Activated CD4-positive, alpha-beta T cell treated with anti-CD3 and anti-CD28 coated beads for 1 hour (primary cell): ENCODE data around the gene ALG12.

Experiments
- DNase-seq: peaks from one replicate; pipeline ENCODE4 v3.0.0-alpha.2; 2020

Gene ALG12

GRCh38 chr22:49886346-49887063 is 31.7 kb downstream of the ALG12 start:
- no peak for DNase-seq

GRCh38 chr22:49885881-49886280 is 32.4 kb downstream of the ALG12 start:
- no peak for DNase-seq

GRCh38 chr22:49885281-49885680 is 33.0 kb downstream of the ALG12 start:
- no peak for DNase-seq

GRCh38 chr22:49884503-49885260 is 33.6 kb downstream of the ALG12 start:
- DNase-seq: no peak

DNA sequence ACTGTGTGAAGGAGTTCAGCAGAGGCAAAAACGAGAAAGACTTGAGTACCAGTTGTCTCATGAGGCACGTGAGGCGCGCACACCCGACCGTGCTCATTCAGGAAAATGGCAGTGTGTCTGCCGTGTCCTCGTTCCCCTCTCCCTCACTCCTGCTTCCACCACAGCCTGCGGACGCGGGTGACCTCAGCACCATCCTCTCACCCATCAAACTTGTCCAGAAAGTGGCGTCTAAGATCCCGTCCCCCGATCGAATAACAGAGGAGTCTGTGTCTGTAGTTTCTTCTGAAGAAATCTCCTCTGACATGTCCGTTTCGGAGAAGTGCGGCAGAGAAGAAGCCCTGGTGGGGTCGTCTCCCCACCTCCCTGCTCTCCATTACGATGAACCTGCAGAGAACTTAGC is 34.2 kb downstream of the ALG12 start:
- DNase-seq: no peak

DNA sequence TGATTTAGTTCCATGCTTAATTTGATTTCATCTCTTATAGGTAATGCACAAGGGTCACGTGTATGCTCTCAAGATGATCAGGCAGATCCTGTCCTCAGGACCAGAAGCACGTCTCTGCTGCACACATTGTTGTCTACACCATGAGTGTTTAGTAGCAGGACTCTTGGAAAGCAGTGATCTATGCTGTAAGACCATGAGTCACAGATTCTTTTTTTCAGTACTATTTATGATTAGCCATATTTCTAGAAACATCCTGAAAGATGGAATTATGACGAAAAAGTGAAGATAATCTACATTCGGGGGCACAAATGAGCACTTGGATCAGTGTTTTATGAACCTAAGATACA is 35.0 kb downstream of the ALG12 start:
- no peak for DNase-seq

- DNase-seq: no peak
Observed at GRCh38 chr22:49882519-49883293, 35.5 kb downstream of the ALG12 start.

GRCh38 chr22:49881856-49882255 is 36.4 kb downstream of the ALG12 start:
- no peak for DNase-seq

DNA sequence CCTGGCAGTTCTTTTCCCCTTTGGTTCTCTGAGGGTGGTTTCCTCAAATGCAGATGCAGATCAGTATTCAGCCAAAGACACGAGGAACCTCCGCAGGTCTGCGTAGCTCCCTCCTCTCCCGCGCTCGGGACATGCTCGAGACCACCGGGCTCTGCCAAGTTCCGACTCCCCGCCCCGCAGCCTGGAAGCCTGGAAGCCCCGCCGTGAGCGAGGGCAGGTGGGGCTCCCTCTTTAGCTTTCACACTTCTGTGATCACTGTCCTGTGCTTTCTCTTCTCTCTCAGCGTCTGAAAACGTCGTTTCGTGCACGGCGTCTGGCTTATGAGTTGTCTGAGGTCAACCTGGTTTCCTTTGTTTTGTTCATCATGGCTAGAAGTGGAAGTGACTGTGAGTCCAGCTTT is 38.0 kb downstream of the ALG12 start:
- DNase-seq: no peak

- no peak for DNase-seq
Observed at GRCh38 chr22:49879871-49880270, 38.4 kb downstream of the ALG12 start.

GRCh38 chr22:49878206-49878605 is 40.0 kb downstream of the ALG12 start:
- no peak for DNase-seq

- DNase-seq: no peak
Observed at GRCh38 chr22:49877642-49878041, 40.6 kb downstream of the ALG12 start.

- no peak for DNase-seq
Observed at GRCh38 chr22:49873228-49873940, 44.9 kb downstream of the ALG12 start.

DNA sequence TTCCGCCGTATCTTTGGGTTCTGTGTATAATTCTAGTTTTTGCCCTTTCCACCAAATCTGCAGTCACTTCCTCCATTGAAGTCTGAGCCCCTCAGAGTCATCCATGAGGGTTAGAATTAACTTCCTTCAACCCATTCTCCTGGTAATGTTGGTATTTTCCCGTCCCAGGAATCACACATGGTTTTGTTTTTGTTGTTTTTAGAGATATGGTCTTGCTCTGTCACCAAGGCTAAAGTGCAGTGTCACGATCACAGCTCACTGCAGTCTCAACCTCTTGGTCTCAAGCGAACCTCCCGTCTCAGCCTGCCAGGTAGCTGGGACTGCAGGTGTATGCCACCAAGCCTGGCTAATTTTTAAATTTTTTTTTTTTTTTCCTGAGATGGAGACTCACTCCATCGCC is 45.9 kb downstream of the ALG12 start:
- no peak for DNase-seq

DNA sequence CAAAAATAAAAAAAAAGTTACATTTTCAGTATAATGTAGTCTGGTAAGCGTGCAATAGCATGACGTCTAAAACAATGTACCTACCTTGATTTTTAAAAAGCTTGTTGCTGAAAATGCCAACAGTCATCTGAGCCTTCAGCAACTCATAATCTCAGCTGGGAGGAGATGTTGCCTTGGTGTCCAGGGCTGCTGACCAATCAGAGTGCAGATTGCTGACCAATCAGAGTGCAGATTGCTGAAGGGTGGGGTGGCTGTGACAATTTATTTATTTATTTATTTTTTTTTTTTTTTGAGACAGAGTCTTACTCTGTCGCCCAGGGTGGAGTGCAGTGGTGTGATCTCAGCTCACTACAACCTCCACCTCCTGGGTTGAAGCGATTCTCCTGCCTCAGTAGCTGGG is 46.8 kb downstream of the ALG12 start:
- no peak for DNase-seq

- no peak for DNase-seq
Observed at GRCh38 chr22:49869845-49870712, 48.2 kb downstream of the ALG12 start.

- no peak for DNase-seq
Observed at GRCh38 chr22:49869086-49869830, 49.0 kb downstream of the ALG12 start.

- no peak for DNase-seq
Observed at GRCh38 chr22:49867303-49868265, 50.7 kb downstream of the ALG12 start.

DNA sequence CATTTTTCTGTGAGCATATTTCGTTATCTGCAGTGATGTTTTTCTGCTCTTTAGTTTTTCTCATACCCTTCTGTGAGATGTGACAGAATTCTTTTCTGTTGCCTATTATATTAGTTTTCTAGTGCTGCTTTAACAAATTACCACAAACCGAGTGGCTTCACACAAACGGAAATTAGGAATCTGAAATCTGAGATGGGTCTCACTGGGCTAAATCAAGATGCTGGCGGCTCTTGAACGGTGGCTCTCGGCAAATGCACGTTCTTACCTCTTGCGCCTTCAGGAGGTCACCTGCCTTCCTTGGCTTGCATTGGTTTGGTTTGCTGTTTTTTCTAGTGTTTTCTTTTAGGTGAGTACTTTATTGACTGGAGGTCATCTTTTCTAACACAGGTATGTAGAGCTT is 51.6 kb downstream of the ALG12 start:
- no peak for DNase-seq

- no peak for DNase-seq
Observed at GRCh38 chr22:49866134-49866533, 52.1 kb downstream of the ALG12 start.
